ENCODE measurements around the gene PPFIA1.

The PPFIA1 gene

GRCh38 chr11:70352601-70353000, 82.1 kb downstream of the PPFIA1 start:
- H3K36me3 ChIP-seq (replicated peaks; ENCODE audit: insufficient read depth, low read length): 0 out of 2 replicates have a peak, but pooled peaks cover 4% of the 10 kb centered on the region
- no peak overlapping the region for H3K9ac ChIP-seq (ENCODE audit: low read length)
- H3F3A ChIP-seq (ENCODE audit: insufficient read depth, low read length): no peaks in the 10 kb centered on the region
- no peaks in the 10 kb centered on the region for H3K4me1 ChIP-seq (ENCODE audit: low read length)
- H3K4me2 ChIP-seq (ENCODE audit: low read depth, low read length): no peak overlapping the region
- no peaks in the 10 kb centered on the region for H4K20me1 ChIP-seq (ENCODE audit: insufficient read depth, low read length)
- no peaks in the 10 kb centered on the region for H3K9me3 ChIP-seq (replicated peaks; ENCODE audit: insufficient read depth, low read length)
- no peak overlapping the region for H3K27ac ChIP-seq (ENCODE audit: low read length)
- DNase-seq: no peak
- TF ChIP-seq EZH2 (optimal IDR thresholded peaks at IDR 0.05; ENCODE audit: low read depth, low read length) (no peak), CTCF (IDR thresholded peaks at IDR 0.05; ENCODE audit: low read length) (no peak)
- H3K27me3 ChIP-seq (replicated peaks; ENCODE audit: insufficient read depth, low read length): no peaks in the 10 kb centered on the region
- H3K4me3 ChIP-seq (ENCODE audit: low read length): no peak overlapping the region
- no peaks in the 10 kb centered on the region for H3K79me2 ChIP-seq (ENCODE audit: low read length)
- H2AFZ ChIP-seq (ENCODE audit: low read length): no peak overlapping the region
- H3K9me2 ChIP-seq (replicated peaks; ENCODE audit: insufficient read depth, low read length): no peaks in the 10 kb centered on the region

GRCh38 chr11:70353329-70353728, 82.8 kb downstream of the PPFIA1 start:
- H3K4me2 ChIP-seq (ENCODE audit: low read depth, low read length): no peak overlapping the region
- no peak overlapping the region for H3K4me3 ChIP-seq (ENCODE audit: low read length)
- H3K27me3 ChIP-seq (replicated peaks; ENCODE audit: insufficient read depth, low read length): no peaks in the 10 kb centered on the region
- no peak overlapping the region for H2AFZ ChIP-seq (ENCODE audit: low read length)
- H3K79me2 ChIP-seq (ENCODE audit: low read length): no peaks in the 10 kb centered on the region
- H3K36me3 ChIP-seq (replicated peaks; ENCODE audit: insufficient read depth, low read length): 0 out of 2 replicates have a peak, but pooled peaks cover 4% of the 10 kb centered on the region
- H3K9me3 ChIP-seq (replicated peaks; ENCODE audit: insufficient read depth, low read length): no peaks in the 10 kb centered on the region
- TF ChIP-seq EZH2phosphoT487 (IDR thresholded peaks at IDR 0.05; ENCODE audit: low read length): no peak
- TF ChIP-seq EZH2 (optimal IDR thresholded peaks at IDR 0.05; ENCODE audit: low read depth, low read length): no peak
- TF ChIP-seq CTCF (IDR thresholded peaks at IDR 0.05; ENCODE audit: low read length): no peak
- no peaks in the 10 kb centered on the region for H3K4me1 ChIP-seq (ENCODE audit: low read length)
- no peak overlapping the region for H3K27ac ChIP-seq (ENCODE audit: low read length)
- H3K9me2 ChIP-seq (replicated peaks; ENCODE audit: insufficient read depth, low read length): no peaks in the 10 kb centered on the region
- no peaks in the 10 kb centered on the region for H3F3A ChIP-seq (ENCODE audit: insufficient read depth, low read length)
- H3K9ac ChIP-seq (ENCODE audit: low read length): no peak overlapping the region
- H4K20me1 ChIP-seq (ENCODE audit: insufficient read depth, low read length): no peaks in the 10 kb centered on the region
- DNase-seq: no peak

- Histone ChIP-seq H3K4me2 (ENCODE audit: low read depth, low read length) (no peak overlapping the region), H3F3A (ENCODE audit: insufficient read depth, low read length) (no peaks in the 10 kb centered on the region), H3K4me3 (ENCODE audit: low read length) (no peak overlapping the region), H4K20me1 (ENCODE audit: insufficient read depth, low read length) (no peaks in the 10 kb centered on the region), H3K9me2 (replicated peaks; ENCODE audit: insufficient read depth, low read length) (no peaks in the 10 kb centered on the region), H3K79me2 (ENCODE audit: low read length) (no peaks in the 10 kb centered on the region), H3K36me3 (replicated peaks; ENCODE audit: insufficient read depth, low read length) (0 out of 2 replicates have a peak, but pooled peaks cover 4% of the 10 kb centered on the region), H3K9me3 (replicated peaks; ENCODE audit: insufficient read depth, low read length) (no peaks in the 10 kb centered on the region), H2AFZ (ENCODE audit: low read length) (no peak overlapping the region), H3K27me3 (replicated peaks; ENCODE audit: insufficient read depth, low read length) (no peaks in the 10 kb centered on the region), H3K9ac (ENCODE audit: low read length) (no peak overlapping the region), H3K4me1 (ENCODE audit: low read length) (no peaks in the 10 kb centered on the region), H3K27ac (ENCODE audit: low read length) (no peak overlapping the region)
- DNase-seq: no peak
- TF ChIP-seq EZH2phosphoT487 (IDR thresholded peaks at IDR 0.05; ENCODE audit: low read length) (no peak), EZH2 (optimal IDR thresholded peaks at IDR 0.05; ENCODE audit: low read depth, low read length) (no peak), CTCF (IDR thresholded peaks at IDR 0.05; ENCODE audit: low read length) (no peak)
Observed at GRCh38 chr11:70353900-70354568, 83.5 kb downstream of the PPFIA1 start.

Data from MM.1S (cell line).